OCI-LY1 (cell line): ENCODE data around the gene ZNF766.

Experiments used
- H2AFZ ChIP-seq: fragments of 200-600 bp; sonication (generic), shearing (Covaris generic); 2 replicates; pipeline ENCODE4 v1.6.0; 2014; ENCODE audit warnings: antibody characterized with exemption, mild to moderate bottlenecking, low read length
- H3F3A ChIP-seq: fragments of 200-600 bp; sonication (generic), shearing (Covaris generic); 2 replicates; pipeline ENCODE4 v1.6.0; 2014; ENCODE audit warnings: mild to moderate bottlenecking, antibody characterized with exemption, low read length, moderate library complexity; ENCODE audit not compliant: insufficient read depth
- H3K27ac ChIP-seq: fragments of 200-600 bp; sonication (generic); 2 replicates; pipeline ENCODE4 v1.5.1; 2014; ENCODE audit warnings: low read length, mixed run types, mild to moderate bottlenecking, low read depth; ENCODE audit not compliant: poor library complexity, severe bottlenecking
- H3K27me3 ChIP-seq: fragments of 200-600 bp; sonication (generic); 2 replicates; pipeline ENCODE4 v1.6.0; 2014; ENCODE audit warnings: antibody characterized with exemption, mild to moderate bottlenecking, low read length, moderate library complexity; ENCODE audit not compliant: insufficient read depth
- H3K36me3 ChIP-seq: fragments of 200-600 bp; sonication (generic); 2 replicates; pipeline ENCODE4 v1.6.1; 2014; ENCODE audit warnings: mild to moderate bottlenecking, antibody characterized with exemption, low read length, moderate library complexity, mixed read lengths; ENCODE audit not compliant: insufficient read depth
- H3K4me1 ChIP-seq: fragments of 200-600 bp; sonication (generic); 2 replicates; pipeline ENCODE4 v1.5.1; 2014; ENCODE audit warnings: mild to moderate bottlenecking, low read length, moderate library complexity; ENCODE audit not compliant: insufficient read depth, severe bottlenecking
- H3K4me2 ChIP-seq: fragments of 200-600 bp; sonication (generic), shearing (Covaris generic); 2 replicates; pipeline ENCODE4 v1.6.1; 2014; ENCODE audit warnings: low read length
- H3K4me3 ChIP-seq: fragments of 200-600 bp; sonication (generic); 2 replicates; pipeline ENCODE4 v1.5.1; 2014; ENCODE audit warnings: low read length, low read depth, mild to moderate bottlenecking, mixed read lengths; ENCODE audit not compliant: poor library complexity, severe bottlenecking
- H3K79me2 ChIP-seq: fragments of 200-600 bp; shearing (Covaris generic); 2 replicates; pipeline ENCODE4 v1.6.1; 2016; ENCODE audit warnings: mixed run types, low read length, mixed read lengths; ENCODE audit not compliant: insufficient read depth
- H3K9ac ChIP-seq: fragments of 200-600 bp; sonication (generic), shearing (Covaris generic); 2 replicates; pipeline ENCODE4 v1.6.1; 2014; ENCODE audit warnings: mild to moderate bottlenecking, low read length, mixed read lengths
- H3K9me2 ChIP-seq: fragments of 200-600 bp; sonication (generic), shearing (Covaris generic); 2 replicates; pipeline ENCODE4 v1.6.1; 2014; ENCODE audit warnings: low read depth, mild to moderate bottlenecking, low read length, mixed read lengths
- H3K9me3 ChIP-seq: fragments of 200-600 bp; shearing (Covaris generic); 2 replicates; pipeline ENCODE4 v1.6.1; 2014; ENCODE audit warnings: low read length, mixed read lengths
- H4K20me1 ChIP-seq: fragments of 200-600 bp; sonication (generic), shearing (Covaris generic); 2 replicates; pipeline ENCODE4 v1.6.0; 2016; ENCODE audit warnings: mild to moderate bottlenecking, low read length; ENCODE audit not compliant: insufficient read depth
- EZH2 ChIP-seq: fragments of 200-600 bp; sonication (generic), shearing (Covaris generic); IDR thresholded peaks from 2 replicates; pipeline ENCODE4 v1.8.0; 2017; ENCODE audit warnings: borderline replicate concordance, mixed run types, mild to moderate bottlenecking, antibody characterized with exemption, low read length, moderate library complexity, mixed read lengths
- TF ChIP-seq, protein P1 (sequence below): fragments of 200-600 bp; sonication (generic), shearing (Covaris generic); IDR thresholded peaks from 2 replicates; pipeline ENCODE4 v1.5.1; 2017; ENCODE audit warnings: mild to moderate bottlenecking, antibody characterized with exemption, low read length, moderate library complexity, mixed read lengths

Gene ZNF766

DNA sequence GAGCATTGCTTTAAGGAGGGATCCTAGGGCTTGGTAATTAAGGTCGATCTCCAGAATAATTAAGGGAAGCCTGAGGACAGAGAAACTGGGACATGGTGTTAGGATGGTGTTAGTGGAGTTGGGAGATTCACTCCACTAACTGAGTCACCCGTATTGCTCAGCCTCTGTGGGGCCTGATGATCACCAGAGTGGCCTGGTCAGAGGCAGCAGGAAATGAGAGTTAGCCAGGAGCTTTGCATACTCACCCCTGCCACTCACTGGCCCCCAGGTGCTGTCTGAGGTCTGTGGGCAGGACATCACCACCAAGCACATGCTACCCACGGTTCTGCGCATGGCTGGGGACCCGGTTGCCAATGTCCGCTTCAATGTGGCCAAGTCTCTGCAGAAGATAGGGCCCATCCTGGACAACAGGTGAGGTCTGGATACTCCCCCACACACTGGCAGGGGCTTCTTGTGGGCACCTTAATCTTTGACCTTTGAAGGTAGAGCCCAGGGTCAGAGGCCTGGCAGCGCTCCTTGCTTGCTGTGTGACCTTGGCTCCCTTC, 47.5 kb upstream of the ZNF766 start:
- H3K27me3 ChIP-seq, result no peaks in the 10 kb centered on the region
- H3K9me2 ChIP-seq, result no peaks in the 10 kb centered on the region
- H3K9ac ChIP-seq, result no peak overlapping the region
- no peaks in the 10 kb centered on the region for H3K4me1 ChIP-seq
- H2AFZ ChIP-seq, result no peak overlapping the region
- H3K4me2 ChIP-seq, result no peak overlapping the region
- H3K4me3 ChIP-seq, result no peak overlapping the region
- no peaks in the 10 kb centered on the region for H3F3A ChIP-seq
- no peak overlapping the region for H3K27ac ChIP-seq
- TF ChIP-seq EZH2, result no peak
- TF ChIP-seq, protein P1, sequence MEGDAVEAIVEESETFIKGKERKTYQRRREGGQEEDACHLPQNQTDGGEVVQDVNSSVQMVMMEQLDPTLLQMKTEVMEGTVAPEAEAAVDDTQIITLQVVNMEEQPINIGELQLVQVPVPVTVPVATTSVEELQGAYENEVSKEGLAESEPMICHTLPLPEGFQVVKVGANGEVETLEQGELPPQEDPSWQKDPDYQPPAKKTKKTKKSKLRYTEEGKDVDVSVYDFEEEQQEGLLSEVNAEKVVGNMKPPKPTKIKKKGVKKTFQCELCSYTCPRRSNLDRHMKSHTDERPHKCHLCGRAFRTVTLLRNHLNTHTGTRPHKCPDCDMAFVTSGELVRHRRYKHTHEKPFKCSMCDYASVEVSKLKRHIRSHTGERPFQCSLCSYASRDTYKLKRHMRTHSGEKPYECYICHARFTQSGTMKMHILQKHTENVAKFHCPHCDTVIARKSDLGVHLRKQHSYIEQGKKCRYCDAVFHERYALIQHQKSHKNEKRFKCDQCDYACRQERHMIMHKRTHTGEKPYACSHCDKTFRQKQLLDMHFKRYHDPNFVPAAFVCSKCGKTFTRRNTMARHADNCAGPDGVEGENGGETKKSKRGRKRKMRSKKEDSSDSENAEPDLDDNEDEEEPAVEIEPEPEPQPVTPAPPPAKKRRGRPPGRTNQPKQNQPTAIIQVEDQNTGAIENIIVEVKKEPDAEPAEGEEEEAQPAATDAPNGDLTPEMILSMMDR, result no peak
- no peaks in the 10 kb centered on the region for H3K79me2 ChIP-seq
- no peaks in the 10 kb centered on the region for H3K9me3 ChIP-seq
- peaks cover 99% of the 10 kb centered on the region for H3K36me3 ChIP-seq
- no peaks in the 10 kb centered on the region for H4K20me1 ChIP-seq

DNA sequence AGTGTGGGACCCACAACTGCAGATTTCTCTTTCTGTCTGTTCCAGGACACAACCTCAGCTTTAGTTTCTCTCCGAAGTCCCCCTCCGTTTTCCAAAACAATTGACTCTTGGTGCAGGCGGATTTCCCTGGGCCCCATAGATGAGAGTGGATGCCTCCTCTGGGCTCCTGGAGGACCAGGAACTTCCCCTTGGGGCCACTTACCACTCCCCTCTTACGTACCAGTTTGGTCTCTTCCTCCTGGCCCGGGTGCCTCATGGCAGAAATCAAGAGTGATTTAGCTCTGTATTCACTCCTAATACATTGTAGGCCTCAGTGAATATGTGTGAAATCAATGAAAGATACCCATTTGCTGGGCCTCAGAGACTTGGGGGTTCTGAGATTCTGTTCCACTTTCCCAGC, 45.2 kb upstream of the ZNF766 start:
- H3F3A ChIP-seq, result no peaks in the 10 kb centered on the region
- TF ChIP-seq EZH2, result no peak
- TF ChIP-seq, protein P1, result no peak
- no peaks in the 10 kb centered on the region for H3K4me1 ChIP-seq
- no peak overlapping the region for H3K27ac ChIP-seq
- no peaks in the 10 kb centered on the region for H3K79me2 ChIP-seq
- H3K36me3 ChIP-seq, result peaks cover 99% of the 10 kb centered on the region
- H3K4me2 ChIP-seq, result no peak overlapping the region
- H3K9ac ChIP-seq, result no peak overlapping the region
- no peak overlapping the region for H2AFZ ChIP-seq
- H4K20me1 ChIP-seq, result no peaks in the 10 kb centered on the region
- no peaks in the 10 kb centered on the region for H3K27me3 ChIP-seq
- no peak overlapping the region for H3K4me3 ChIP-seq
- H3K9me3 ChIP-seq, result no peaks in the 10 kb centered on the region
- no peaks in the 10 kb centered on the region for H3K9me2 ChIP-seq

DNA sequence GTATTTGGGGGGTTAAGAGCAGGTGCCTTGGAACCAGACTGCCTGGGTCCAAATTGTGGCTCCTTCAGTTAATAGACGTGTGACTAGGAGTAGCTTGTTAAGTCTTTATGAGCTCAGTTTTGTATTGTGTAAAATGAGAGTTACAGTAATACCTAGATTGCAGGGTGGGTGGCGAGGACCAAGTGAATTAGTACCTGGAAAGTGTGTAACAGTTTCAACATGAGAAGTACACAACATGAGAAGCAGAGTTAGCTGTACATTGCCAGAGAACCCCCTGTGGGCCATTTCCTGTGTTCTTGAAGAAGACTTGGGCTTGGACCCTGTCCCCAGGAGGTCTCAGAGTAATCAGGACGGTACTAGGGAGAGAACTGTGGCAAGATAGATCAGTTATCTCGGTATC, 42.7 kb upstream of the ZNF766 start:
- peaks cover 75% of the 10 kb centered on the region for H3K36me3 ChIP-seq
- TF ChIP-seq EZH2, result no peak
- TF ChIP-seq, protein P1, result no peak
- no peak overlapping the region for H3K4me2 ChIP-seq
- H3F3A ChIP-seq, result no peaks in the 10 kb centered on the region
- no peaks in the 10 kb centered on the region for H3K27me3 ChIP-seq
- no peak overlapping the region for H3K9ac ChIP-seq
- no peaks in the 10 kb centered on the region for H3K4me1 ChIP-seq
- H2AFZ ChIP-seq, result no peak overlapping the region
- H3K4me3 ChIP-seq, result no peak overlapping the region
- H4K20me1 ChIP-seq, result no peaks in the 10 kb centered on the region
- no peaks in the 10 kb centered on the region for H3K9me2 ChIP-seq
- H3K27ac ChIP-seq, result no peak overlapping the region
- no peaks in the 10 kb centered on the region for H3K9me3 ChIP-seq
- no peaks in the 10 kb centered on the region for H3K79me2 ChIP-seq
